HL-60 (cell line): Measurements from ENCODE around the gene MUC22.

Experiments used
- DNase-seq, 2 experiments: peaks; one replicate each; pipeline ENCODE4 v3.0.0-alpha.2; 2010 to 2020; ENCODE audit warnings: low read depth in 1 of 2, low spot score in 1 of 2
- H3K27ac ChIP-seq: fragments of 250-450 bp; sonication (Bioruptor Pico); replicated peaks from 2 replicates; pipeline ENCODE4 v1.5.1; 2020; ENCODE audit warnings: mild to moderate bottlenecking, moderate library complexity
- H3K27me3 ChIP-seq: fragments of 250-450 bp; sonication (Bioruptor Pico); 2 replicates; pipeline ENCODE4 v1.5.1; 2021; ENCODE audit warnings: mild to moderate bottlenecking, moderate library complexity; ENCODE audit not compliant: insufficient read depth, poor library complexity, severe bottlenecking
- H3K4me3 ChIP-seq: replicated peaks from 2 replicates; pipeline ENCODE4 v1.5.1; 2011; ENCODE audit warnings: mild to moderate bottlenecking, control low read depth, low read length; ENCODE audit not compliant: insufficient read depth
- GABPA ChIP-seq: IDR thresholded peaks from 2 replicates; pipeline ENCODE4 v1.6.1; 2012; ENCODE audit warnings: low read depth
- POLR2AphosphoS5 ChIP-seq: IDR thresholded peaks from 2 replicates; pipeline ENCODE4 v1.6.1; 2012; ENCODE audit warnings: low read depth
- REST ChIP-seq: IDR thresholded peaks from 2 replicates; pipeline ENCODE4 v1.6.1; 2012; ENCODE audit warnings: low read depth; ENCODE audit not compliant: insufficient replicate concordance
- SPI1 ChIP-seq: IDR thresholded peaks from 2 replicates; pipeline ENCODE4 v1.6.1; 2012; ENCODE audit warnings: low read depth, mild to moderate bottlenecking, borderline replicate concordance
- long read RNA-seq: library from polyadenylated mRNA; unstranded; transcript quantifications from one replicate; pipeline ENCODE4 v2.0.0, GENCODE V29; 2020
- TF ChIP-seq, protein P1 (sequence below): IDR thresholded peaks from one replicate; pipeline ENCODE4 v1.5.1; 2011; ENCODE audit warnings: low read length, control low read depth, inconsistent platforms; ENCODE audit not compliant: insufficient read depth

The MUC22 gene
- long read RNA-seq = 0 reads

DNA sequence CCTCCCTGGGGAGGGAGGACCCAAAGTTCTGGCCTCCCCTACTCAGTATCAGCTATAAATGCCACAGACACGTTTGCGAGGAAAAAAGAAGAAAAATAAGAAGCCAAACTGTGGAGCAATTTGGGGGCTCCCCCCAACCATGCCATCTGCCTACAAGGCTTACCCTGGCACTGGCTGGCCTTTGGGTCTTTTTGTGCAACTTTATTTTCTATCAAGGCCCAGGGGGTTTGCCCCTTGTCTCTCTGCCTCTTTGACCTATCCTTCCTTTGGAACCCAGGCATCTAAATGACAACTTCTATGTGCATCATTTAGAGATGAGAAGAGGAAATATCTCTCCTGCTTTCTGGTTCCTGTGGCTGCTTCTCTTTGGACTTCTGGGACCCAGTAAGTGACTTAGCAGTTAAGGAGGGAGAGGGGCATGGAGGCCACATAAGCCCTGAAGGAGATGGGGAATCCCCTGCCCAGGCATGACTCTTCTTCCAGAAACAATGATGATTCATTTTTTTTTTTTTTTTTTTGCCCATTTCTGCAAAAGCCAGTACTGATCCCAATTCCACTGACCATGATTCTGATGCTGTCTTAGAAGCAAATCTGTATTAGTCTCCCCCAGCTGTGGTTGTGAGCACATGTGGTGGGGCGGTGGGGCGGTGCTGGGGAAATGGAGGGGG is at the start of gene MUC22:
TSS of gene MUC22 (plus strand) at position 82 of the 668 bp plus-strand sequence. CDS start at position 315, 233 bp downstream.
- DNase-seq = no peak
- no peak within 1 kb of the TSS for H3K27ac ChIP-seq
- no peak within 1 kb of the TSS for H3K4me3 ChIP-seq
- TF ChIP-seq POLR2AphosphoS5 = no peak
- TF ChIP-seq SPI1 = no peak
- TF ChIP-seq, protein P1, sequence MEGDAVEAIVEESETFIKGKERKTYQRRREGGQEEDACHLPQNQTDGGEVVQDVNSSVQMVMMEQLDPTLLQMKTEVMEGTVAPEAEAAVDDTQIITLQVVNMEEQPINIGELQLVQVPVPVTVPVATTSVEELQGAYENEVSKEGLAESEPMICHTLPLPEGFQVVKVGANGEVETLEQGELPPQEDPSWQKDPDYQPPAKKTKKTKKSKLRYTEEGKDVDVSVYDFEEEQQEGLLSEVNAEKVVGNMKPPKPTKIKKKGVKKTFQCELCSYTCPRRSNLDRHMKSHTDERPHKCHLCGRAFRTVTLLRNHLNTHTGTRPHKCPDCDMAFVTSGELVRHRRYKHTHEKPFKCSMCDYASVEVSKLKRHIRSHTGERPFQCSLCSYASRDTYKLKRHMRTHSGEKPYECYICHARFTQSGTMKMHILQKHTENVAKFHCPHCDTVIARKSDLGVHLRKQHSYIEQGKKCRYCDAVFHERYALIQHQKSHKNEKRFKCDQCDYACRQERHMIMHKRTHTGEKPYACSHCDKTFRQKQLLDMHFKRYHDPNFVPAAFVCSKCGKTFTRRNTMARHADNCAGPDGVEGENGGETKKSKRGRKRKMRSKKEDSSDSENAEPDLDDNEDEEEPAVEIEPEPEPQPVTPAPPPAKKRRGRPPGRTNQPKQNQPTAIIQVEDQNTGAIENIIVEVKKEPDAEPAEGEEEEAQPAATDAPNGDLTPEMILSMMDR = no peak
- TF ChIP-seq GABPA = no peak
- TF ChIP-seq REST = no peak
- peaks cover 2% of the 10 kb centered on the region for H3K27me3 ChIP-seq

- Histone ChIP-seq H3K4me3 (no peak overlapping the region), H3K27me3 (peaks cover 23% of the 10 kb centered on the region), H3K27ac (no peak overlapping the region)
- TF ChIP-seq GABPA = no peak
- TF ChIP-seq SPI1 = no peak
- TF ChIP-seq POLR2AphosphoS5 = no peak
- no peak for TF ChIP-seq REST
- TF ChIP-seq, protein P1 = no peak
- no peak for DNase-seq
Observed at GRCh38 chr6:30960907-30961673, 49.2 kb upstream of the MUC22 start.

GRCh38 chr6:30962716-30963115 is 47.6 kb upstream of the MUC22 start:
- Histone ChIP-seq H3K27ac (no peak overlapping the region), H3K27me3 (peaks cover 9% of the 10 kb centered on the region), H3K4me3 (no peak overlapping the region)
- TF ChIP-seq SPI1 (no peak), GABPA (no peak), REST (no peak), POLR2AphosphoS5 (no peak)
- TF ChIP-seq, protein P1 = no peak
- DNase-seq = no peak
